ENCODE results near the gene FN3K. TPM values are rescaled to one million over a fixed set of nuclear protein-coding genes. Genes with fewer than 3 reads are reported as not detected.

The FN3K gene
- total and polyA plus RNA-seq, 2 of the 13 experiments (the other 11 are each of a cell fraction or from before 2014, with no cell fraction given) = 3.5 to 12.2 TPM

DNA sequence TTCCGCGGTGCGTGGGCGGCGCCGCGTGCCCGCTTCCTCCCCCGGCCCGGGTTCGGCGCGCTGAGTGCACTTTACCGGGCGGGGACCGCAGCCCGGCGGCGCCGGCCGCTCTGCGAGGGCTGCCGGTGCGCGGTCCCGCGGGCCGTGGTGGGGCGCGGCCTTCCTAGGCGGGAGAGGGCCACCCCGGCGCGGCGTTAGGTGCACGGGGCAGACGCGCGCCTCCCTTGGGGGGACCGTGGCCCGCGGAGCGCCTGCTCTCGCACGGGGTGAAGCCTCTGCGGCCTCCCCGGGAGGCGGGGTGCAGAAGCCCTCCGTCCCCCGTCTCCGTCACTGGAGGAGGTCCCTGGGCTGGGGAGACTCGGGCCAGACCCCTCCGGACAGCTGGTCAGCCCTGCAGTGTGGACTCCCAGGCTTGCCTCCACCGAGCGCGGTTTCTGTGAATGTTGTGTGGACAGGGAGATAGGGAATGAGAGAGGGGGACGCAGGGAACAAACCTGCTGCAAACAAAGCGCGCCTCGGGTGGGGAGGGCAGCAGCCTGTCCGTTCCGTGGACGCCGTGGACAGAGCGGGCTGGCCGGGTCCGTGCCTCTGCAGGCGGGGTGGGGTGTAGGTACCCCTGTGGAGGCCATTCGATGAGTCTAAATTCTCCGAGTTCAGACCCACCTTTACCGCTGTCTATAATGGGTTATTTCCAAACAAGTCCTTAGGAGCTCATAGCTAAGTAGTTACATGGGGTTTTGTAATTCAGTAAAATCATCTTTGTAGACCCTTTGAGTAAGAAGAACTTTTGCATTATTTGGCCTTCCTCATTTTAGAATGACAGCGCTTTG, 17.2 kb downstream of the FN3K start (continued):
- TF ChIP-seq, protein P1, sequence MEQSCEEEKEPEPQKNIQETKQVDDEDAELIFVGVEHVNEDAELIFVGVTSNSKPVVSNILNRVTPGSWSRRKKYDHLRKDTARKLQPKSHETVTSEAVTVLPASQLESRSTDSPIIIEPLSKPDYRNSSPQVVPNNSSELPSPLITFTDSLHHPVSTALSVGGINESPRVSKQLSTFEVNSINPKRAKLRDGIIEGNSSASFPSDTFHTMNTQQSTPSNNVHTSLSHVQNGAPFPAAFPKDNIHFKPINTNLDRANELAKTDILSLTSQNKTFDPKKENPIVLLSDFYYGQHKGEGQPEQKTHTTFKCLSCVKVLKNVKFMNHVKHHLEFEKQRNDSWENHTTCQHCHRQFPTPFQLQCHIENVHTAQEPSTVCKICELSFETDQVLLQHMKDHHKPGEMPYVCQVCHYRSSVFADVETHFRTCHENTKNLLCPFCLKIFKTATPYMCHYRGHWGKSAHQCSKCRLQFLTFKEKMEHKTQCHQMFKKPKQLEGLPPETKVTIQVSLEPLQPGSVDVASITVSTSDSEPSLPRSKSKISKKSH (CRISPR knock-in tag; IDR thresholded peaks at IDR 0.05; ENCODE audit: borderline replicate concordance) = 0 out of 2 replicates have a peak, but pooled peaks have one; percentile 73
- no peak for TF ChIP-seq ZNF274 (CRISPR knock-in tag; IDR thresholded peaks at IDR 0.05)
- no peak for TF ChIP-seq ZNF790 (CRISPR knock-in tag; IDR thresholded peaks at IDR 0.05; ENCODE audit: borderline replicate concordance)
- no peak for TF ChIP-seq NR3C1 (CRISPR knock-in tag; IDR thresholded peaks at IDR 0.05)
- TF ChIP-seq CENPT (CRISPR knock-in tag; IDR thresholded peaks at IDR 0.05; ENCODE audit: low read depth) = no peak
- no peak for TF ChIP-seq ZNF772 (CRISPR knock-in tag; IDR thresholded peaks at IDR 0.05)
- no peak for TF ChIP-seq HNRNPH1 (optimal IDR thresholded peaks at IDR 0.05; ENCODE audit: low read depth, low read length)
- TF ChIP-seq FOXO4 (CRISPR knock-in tag; conservative IDR thresholded peaks at IDR 0.05) = no peak
- TF ChIP-seq SUZ12 (IDR thresholded peaks at IDR 0.05; ENCODE audit: low read depth, low read length) = no peak
- TF ChIP-seq ZNF605 (CRISPR knock-in tag; IDR thresholded peaks at IDR 0.05) = no peak
- TF ChIP-seq FLYWCH1 (CRISPR knock-in tag; IDR thresholded peaks at IDR 0.05) = no peak
- TF ChIP-seq ZSCAN9 (CRISPR knock-in tag; IDR thresholded peaks at IDR 0.05; ENCODE audit: borderline replicate concordance) = no peak
- TF ChIP-seq ZNF207 (IDR thresholded peaks at IDR 0.05; ENCODE audit: borderline replicate concordance) = no peak
- TF ChIP-seq ZNF138 (CRISPR knock-in tag; IDR thresholded peaks at IDR 0.05; ENCODE audit: low read depth) = no peak
- no peak for TF ChIP-seq CEBPZ (IDR thresholded peaks at IDR 0.05; ENCODE audit: low read length)
- TF ChIP-seq ZNF10 (CRISPR knock-in tag; IDR thresholded peaks at IDR 0.05; ENCODE audit: borderline replicate concordance, low read depth) = no peak
- no peak for TF ChIP-seq POLR2G (IDR thresholded peaks at IDR 0.05; ENCODE audit: low read depth, low read length)
- no peak for TF ChIP-seq ZFP41 (CRISPR knock-in tag; IDR thresholded peaks at IDR 0.05; ENCODE audit: borderline replicate concordance)
- TF ChIP-seq TGIF2 (CRISPR knock-in tag; IDR thresholded peaks at IDR 0.05) = peak; percentile 12; the same call in 1 of the 2 replicates
- TF ChIP-seq ZNF512 (CRISPR knock-in tag; IDR thresholded peaks at IDR 0.05) = no peak
- TF ChIP-seq NAIF1 (CRISPR knock-in tag; IDR thresholded peaks at IDR 0.05; ENCODE audit: borderline replicate concordance) = no peak
- TF ChIP-seq HOXA5 (CRISPR knock-in tag; IDR thresholded peaks at IDR 0.05) = 0 out of 2 replicates have a peak, but pooled peaks have one; percentile 50
